GM10248 (cell line): Measurements from ENCODE around the gene ADAT3.
A peak's percentile ranks its signal among the peaks of the same experiment; 100 is the strongest.

Source experiments
- CTCF ChIA-PET: fragments of 300-600 bp; sonication (Branson Sonifier 250); formaldehyde crosslinking; extraction: SDS; loops from one replicate; lab custom pipeline; 2021; ENCODE audit warnings: antibody characterized with exemption; lab: Yijun Ruan, JAX
- POLR2A ChIA-PET: fragments of 350-650 bp; sonication (Branson Sonifier 250); formaldehyde crosslinking; extraction: SDS; loops from one replicate; lab custom pipeline; 2020; ENCODE audit warnings: antibody characterized with exemption; lab: Yijun Ruan, JAX
- DNase-seq: peaks from one replicate; pipeline ENCODE4 v3.0.0; 2012; ENCODE audit errors: extremely low spot score
- TF ChIP-seq, protein P1 (sequence below): IDR thresholded peaks from 2 replicates; pipeline ENCODE4 v1.5.1; 2012; ENCODE audit warnings: mild to moderate bottlenecking, low read depth; ENCODE audit errors: extremely low read depth, missing control alignments, control extremely low read depth

ADAT3 gene

DNA sequence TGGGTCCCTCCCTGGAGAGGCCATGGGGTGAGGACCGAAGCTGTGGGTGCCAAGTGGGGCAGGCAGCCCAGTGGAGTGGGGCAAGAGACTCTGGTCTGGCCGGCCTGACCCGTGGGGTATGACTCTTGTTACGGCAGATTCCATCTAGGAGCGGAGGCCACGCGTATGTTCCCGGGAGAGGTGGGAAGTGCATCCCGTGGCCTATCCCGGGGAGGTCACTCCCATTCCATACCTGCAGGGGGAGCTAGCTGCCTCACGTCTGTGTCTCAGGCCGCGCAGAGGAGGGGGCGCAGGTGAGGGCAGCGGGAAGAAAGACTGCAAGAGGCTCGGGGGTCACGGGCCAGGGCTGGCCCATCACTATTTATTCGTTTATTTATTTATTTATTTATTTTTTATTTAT lies 40.7 kb downstream of the ADAT3 start:
- CTCF ChIA-PET: interaction anchor here (0.8 to 2.1 kb wide), 8 partner anchors 8 to 62 kb away, joined by 3 to 9 read pairs (median 3); no protein-coding TSS in a partner anchor
- DNase-seq: no peak
- POLR2A ChIA-PET: interaction anchor here (0.9 kb wide), 1 partner anchor 1370 kb away, joined by 5 read pairs; no protein-coding TSS in a partner anchor
- TF ChIP-seq, protein P1, sequence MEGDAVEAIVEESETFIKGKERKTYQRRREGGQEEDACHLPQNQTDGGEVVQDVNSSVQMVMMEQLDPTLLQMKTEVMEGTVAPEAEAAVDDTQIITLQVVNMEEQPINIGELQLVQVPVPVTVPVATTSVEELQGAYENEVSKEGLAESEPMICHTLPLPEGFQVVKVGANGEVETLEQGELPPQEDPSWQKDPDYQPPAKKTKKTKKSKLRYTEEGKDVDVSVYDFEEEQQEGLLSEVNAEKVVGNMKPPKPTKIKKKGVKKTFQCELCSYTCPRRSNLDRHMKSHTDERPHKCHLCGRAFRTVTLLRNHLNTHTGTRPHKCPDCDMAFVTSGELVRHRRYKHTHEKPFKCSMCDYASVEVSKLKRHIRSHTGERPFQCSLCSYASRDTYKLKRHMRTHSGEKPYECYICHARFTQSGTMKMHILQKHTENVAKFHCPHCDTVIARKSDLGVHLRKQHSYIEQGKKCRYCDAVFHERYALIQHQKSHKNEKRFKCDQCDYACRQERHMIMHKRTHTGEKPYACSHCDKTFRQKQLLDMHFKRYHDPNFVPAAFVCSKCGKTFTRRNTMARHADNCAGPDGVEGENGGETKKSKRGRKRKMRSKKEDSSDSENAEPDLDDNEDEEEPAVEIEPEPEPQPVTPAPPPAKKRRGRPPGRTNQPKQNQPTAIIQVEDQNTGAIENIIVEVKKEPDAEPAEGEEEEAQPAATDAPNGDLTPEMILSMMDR: peak; percentile 45

- CTCF ChIA-PET: no interaction called here
- TF ChIP-seq, protein P1: no peak
- DNase-seq: no peak
- POLR2A ChIA-PET: no interaction called here
Observed at GRCh38 chr19:1947651-1948209, 42.5 kb downstream of the ADAT3 start.

DNA sequence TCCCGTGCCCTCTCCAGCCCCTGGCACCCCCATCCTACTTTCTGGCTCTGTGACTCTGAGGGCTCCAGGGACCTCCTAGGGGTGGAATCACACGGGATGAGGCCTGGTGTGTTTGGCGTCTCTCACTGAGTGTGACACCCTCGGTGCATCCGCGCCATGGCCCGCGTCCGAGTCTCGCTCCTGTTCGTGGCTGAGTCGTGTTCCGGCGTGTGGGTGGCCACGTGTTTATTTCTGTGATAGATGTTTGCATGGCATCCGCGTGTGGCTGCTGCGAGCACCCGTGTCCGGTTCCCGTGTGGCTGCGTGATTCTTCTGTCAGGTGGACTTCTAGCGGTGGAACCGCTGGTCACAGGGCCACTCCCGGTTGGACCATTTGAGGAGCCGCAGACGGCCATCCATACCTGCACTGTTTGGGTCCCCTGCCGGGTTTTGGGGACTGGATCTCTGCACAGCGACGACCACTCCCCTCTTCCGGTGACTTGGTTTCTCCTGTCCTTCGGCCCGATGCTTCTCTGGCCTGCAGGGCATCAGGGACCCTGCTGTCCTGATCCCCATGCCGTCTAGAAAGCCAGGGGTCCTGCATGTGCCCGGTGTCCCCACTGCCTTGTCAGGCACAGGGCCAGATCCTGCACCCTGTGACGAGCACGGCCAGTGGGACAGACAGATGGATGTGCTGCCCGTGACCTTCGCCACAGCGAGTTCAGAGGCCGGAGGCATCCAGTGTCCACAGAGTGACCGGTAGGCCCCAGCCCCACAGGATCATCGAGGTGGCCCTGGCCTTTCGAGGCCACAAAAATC lies 44.3 kb downstream of the ADAT3 start:
- ChIA-PET CTCF (no interaction called here), POLR2A (no interaction called here)
- DNase-seq: no peak
- TF ChIP-seq, protein P1: no peak

DNA sequence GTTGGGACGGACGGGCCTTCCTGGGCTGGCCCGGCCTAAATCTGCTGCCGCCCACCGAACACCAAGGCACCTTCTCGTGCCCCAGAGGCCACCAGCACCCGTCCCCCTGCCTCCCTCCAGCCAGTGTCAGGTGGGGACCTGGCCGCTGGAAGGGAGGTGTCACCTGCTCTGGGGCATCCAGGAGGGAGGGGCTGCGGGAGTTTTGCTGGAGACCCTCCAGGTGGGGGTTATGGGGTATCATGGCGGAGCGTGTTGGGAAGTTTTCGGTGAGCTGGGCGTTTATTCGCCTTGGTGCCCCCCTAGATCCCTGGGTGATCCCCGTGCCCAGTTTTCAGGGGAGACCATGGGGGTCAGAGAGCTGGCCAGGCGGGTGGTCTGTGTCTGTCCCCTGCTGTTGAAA lies 45.4 kb downstream of the ADAT3 start:
- DNase-seq: no peak
- ChIA-PET POLR2A (no interaction called here), CTCF (no interaction called here)
- TF ChIP-seq, protein P1: no peak

- no peak for DNase-seq
- POLR2A ChIA-PET: no interaction called here
- TF ChIP-seq, protein P1: no peak
- CTCF ChIA-PET: interaction anchor here (1.3 kb wide), 1 partner anchor 10 kb away, joined by 3 read pairs; no protein-coding TSS in a partner anchor
Observed at GRCh38 chr19:1952635-1953034, 47.4 kb downstream of the ADAT3 start.

- TF ChIP-seq, protein P1: no peak
- DNase-seq: no peak
- ChIA-PET POLR2A (no interaction called here), CTCF (interaction anchor here (1.0 to 1.3 kb wide), 2 partner anchors 10 to 136 kb away, joined by 3 read pairs; no protein-coding TSS in a partner anchor)
Observed at GRCh38 chr19:1953037-1953436, 47.8 kb downstream of the ADAT3 start.
